HG03159 (cell line): ENCODE data around the gene PLAAT3.
"Not testable (repeated sequence)": the region's sequence is repeated elsewhere in the genome, so short reads cannot be mapped to it uniquely, and the experiment has no call there.

ENCODE experiments used
- ATAC-seq: cut with Tn5 transposase; IDR thresholded peaks from one replicate; pipeline ENCODE4 v1.9.1; 2021; ENCODE audit warnings: mild to moderate bottlenecking, moderate library complexity; ENCODE audit not compliant: unreplicated experiment

PLAAT3 gene

DNA sequence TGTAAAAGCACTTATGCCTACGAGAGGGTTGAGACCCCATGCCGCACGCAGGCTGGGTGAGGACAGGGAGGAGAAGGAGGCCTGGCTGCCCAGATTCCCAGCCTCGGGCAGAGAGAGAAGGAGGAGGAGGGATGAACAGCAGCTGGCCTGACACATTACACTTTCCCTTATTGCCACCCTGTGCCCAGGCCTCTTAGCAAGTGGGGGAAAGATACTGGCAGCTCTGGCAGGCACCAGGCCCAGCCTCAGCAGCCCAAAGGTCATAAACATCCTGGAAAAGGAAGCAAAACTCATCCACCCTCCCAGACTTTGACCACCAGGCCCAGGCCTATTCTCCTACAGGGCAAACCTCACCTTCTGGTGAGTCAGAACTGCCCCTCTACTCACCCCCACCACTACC, 4.7 kb downstream of the PLAAT3 start:
- no peak for ATAC-seq

DNA sequence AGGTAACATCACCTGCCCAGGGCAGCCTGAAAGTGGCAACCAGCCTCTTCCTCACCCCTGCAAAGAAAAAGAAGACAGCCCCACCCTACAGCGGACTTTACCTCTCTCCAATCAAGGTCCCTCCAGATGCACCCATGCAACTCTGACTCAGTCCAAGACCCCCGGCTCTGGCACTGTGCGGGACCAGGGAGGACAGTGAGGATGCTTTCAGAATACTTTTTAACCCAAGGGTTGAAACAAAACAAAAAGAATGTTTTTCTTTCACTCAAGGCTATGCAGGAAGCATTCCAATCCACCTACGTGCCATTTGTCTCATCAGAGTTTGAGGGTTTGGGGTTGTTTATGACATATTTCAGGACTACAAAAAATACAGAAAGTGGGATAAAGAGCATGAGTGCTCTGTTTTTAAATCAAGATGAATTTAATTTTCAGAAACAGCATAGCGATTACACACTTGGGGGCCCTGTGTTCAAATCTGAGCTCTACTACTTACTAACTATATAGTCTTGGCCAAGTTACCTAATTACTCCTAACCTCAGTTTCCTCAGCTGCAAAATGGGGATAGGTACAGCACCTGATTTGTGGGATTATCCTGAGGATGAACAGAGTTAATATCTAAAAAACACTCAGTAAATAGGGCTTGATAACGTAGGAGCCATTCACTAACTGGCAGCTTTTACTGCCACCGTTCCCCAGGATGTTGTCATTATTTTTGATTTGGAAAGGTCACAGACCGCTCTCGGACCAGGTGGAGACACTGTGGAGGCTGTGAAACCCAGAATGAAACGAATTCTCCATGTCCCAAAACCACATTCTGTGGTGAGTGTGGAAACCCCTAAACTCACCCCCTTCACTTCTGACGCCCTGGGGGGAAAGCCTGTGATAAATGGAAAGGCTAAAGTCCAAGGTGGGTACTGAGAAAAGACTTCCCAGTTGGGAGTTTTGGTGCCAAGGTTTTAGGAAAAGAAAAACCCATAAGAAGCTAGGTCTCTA, 5.6 kb downstream of the PLAAT3 start:
- no peak for ATAC-seq

DNA sequence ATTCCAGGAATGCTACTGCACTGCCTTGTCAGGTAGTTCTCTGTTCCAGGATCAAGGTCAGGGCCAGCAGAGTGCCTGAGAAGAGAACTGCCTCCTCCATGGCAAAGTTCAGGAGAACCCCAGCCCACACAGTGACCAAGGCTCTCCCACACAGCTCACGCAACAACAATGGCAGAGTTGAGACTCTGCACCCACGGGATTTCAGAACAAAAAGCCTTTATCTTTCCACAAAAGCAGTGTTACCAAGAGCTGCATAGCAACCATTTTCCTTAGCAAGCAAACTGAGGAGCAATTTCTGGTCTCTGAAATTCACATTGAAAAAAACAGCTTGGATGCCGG, 11.1 kb downstream of the PLAAT3 start:
- ATAC-seq, result no peak

DNA sequence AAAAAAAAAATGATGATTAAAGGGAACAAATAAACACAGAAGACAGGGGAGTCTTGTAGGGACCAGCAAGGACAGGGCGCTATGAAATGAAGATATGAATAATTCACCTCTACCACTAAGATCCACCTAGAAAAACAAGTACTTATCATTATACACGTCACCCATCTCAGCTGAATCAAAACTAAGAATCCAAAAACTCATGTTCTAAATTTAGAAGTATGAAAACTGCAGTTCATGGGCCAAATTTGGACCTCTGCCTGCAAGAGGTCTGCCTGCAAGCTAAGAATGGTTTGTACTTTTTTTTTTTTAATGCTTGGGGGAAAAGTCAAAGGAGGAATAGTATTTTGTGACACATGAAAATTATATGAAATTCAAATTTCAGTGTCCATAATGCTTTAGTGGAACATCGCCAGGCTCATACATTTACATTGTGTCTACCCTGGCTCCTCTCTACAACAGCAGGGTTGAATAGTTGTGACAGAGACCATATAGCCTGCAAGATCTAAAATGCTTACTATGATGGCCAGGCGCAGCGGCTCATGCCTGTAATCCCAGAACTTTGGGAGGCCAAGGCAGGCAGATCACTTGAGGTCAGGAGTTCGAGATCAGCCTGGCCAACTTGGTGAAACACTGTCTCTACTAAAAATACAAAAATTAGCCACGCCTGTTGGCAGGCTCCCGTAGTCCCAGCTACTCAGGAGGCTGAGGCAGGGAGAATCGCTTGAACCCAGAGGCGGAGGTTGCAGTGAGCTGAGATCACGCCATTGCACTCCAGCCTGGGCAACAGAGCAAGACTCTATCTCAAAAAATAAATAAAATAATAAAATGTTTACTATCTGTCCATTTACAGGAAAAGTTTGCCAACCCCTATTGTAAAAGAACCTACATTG, 11.7 kb downstream of the PLAAT3 start:
- not testable (repeated sequence) for ATAC-seq

DNA sequence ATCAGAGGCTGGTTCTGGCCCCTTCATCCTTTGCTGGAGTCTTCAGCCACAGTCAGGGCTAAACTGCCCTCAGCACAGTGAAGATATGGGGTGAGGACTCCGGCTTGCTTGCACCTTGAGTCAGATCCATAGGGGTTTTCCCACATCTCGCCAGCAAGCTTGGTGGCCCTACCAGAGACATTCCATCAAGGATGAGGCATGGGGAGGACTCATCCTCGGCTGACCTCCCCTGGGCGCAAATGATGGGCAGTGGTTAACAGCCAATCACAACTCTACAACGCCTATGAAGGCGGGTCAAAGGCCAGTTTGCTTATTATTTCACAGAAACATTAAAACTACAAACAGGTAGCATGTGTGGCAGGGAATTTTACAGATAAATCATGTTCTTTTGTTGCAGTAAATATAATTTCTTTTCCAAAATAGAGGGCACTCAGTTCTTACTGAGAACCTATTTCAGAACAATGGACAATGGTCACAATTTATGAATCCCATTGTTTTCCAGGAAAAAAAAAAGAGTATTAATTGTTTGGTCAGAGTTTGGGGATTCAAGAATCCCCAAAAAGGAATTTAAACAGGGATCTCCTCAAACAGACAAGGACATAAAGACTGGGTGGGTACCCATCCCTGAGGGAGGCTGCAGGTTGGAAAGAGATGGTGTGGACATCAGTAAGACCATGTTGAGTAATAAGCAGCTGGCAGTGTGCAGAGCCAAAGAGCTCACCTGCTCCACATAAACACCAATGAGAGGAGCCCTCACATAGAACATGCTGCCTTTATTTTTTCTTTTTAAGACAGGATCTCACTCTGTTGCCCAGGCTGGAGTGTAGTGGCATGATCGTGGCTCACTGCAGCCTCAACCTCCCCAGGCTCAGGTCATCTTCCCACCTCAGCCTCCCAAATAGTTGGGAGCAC, 14.8 kb downstream of the PLAAT3 start:
- ATAC-seq, result no peak

DNA sequence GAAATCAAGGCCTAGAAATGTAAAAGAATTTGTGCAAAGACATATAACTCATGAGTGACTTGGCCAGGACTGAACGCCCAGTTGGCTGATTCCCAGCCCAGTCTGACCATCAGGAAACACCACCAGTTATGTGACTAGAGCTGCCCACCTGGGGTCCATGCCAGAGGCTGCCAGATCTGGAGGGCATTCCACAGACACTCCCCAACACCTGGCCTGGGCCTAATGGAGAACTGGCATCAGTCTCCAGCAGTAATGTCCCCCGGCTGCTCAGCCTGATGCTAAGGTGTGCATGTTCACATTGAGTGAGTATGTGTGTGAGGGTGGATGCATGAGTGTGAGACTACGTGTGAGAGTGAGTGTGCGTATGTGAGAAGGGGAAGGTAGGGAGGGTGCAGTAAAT, 15.7 kb downstream of the PLAAT3 start:
- ATAC-seq, result no peak

DNA sequence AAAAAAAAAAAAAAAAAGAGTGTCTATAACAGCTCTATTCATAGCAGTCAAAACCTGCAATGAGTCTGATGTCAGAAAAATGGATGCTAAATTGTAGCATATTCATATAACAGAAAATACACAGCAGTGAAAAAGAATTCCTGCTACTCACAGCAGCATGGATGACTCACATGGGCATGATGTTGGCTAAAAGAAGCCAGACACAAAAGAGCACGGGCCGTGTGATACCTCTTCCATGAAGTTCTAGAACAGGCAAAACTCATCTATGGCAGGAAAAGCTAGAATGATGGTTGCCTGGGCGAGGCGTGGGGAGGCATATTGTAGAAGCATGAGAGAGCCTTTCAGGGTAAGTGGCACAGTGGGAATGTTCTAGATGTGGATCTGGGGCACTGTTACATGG, 18.9 kb downstream of the PLAAT3 start:
- no peak for ATAC-seq

DNA sequence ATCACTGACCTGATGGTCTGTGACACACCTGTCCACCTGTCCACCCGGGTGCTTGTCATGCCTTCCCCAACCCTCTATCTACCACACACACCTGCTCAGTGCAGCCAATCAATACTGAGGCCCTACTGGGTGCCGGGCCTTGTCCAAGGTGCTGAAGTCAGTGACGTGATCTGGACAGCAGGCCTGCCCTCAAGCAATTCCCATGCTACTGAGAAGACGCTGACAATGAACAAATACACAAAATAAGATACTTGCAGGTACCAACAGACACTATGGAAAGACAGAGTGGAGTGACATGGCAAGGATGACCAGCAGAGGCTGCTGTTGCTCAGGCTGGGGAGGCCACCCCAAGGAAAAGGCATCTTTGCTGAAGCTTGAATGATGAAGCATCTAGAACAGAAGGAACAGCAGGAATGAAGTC, 21.2 kb downstream of the PLAAT3 start:
- no peak for ATAC-seq

DNA sequence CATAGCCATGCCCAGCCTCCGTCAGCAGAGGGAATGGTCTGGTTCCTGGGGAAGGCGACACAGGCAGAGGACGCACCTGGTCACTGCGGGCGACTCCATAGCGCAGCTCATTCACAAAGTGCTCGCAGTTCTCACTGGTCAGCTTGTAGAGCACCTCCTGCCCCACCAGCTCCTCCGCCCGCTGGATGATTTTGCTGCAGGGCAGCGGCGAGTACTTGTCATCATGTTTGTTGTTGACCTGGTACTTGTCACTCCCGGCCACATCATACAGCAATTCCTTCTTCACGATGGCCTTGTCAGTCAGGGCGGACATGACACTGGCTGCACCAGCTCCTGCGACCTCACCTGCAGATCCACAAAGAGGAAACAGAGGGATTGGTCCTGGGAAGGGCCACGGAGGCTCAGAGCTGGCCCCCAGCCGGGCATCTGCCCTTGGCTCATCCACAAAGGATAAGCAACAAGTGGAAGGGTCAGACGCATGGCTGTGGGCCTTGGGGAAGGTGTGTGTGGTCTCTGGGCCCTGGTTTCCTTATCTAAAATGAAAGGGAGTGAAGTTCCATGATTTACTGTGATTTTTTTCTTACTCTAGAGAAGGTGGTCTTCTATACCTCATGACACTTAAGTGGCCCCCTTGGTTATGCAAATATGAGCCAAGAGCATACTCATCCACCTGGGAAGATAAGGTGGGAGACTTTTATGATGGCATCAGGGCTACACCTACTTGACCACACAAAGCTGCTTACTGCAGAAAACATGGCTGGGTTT, 24.0 kb downstream of the PLAAT3 start:
- no peak for ATAC-seq

DNA sequence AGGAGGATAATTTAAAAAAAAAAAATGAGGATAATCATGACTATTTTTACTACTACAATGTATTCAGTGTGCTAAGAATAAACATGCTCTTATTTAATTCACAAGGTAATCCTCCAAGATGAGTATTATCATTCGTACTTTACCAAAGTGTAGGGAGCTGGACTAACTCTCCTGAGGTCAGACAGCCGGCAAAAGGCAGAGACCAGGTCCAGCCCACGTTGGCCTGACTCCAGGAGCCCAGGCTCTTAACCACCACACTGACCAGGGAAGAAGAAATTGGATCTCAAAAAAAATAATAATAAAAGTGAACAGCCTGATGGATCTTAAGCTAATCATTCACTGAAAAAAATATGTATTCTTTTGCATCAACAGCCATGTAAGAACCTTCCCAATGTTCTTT, 25.2 kb downstream of the PLAAT3 start:
- ATAC-seq, result no peak

DNA sequence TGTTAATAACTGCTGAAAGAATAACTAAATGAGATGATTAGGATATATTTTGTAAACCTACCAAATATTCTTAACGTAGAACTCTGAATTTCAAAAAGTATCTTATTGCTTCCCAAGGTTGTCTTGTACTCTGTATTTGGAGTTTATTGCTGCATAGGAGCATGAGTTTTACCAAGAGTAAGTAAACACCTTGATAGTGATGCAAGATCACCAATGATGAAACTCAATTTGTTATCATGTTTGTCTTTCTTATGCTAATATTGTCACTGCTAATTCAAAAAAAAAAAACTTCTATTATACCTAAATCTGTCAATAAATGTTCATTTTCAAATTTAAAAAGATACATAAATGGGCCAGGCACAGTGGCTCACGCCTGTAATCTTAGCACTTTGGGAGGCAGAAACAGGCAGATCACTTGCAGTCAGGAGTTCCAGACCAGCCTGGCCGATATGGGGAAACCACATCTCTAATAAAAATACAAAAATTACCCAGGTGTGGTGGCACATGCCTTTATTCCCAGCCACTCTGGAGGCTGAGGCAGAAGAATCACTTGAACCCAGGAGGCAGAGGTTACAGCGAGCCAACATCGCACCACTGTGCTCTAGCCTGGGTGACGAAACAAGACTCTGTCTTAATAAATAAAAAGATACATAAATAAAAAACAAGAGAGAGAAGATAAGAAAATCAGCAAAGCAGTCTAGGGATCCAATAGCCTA, 27.6 kb downstream of the PLAAT3 start:
- ATAC-seq, result no peak

DNA sequence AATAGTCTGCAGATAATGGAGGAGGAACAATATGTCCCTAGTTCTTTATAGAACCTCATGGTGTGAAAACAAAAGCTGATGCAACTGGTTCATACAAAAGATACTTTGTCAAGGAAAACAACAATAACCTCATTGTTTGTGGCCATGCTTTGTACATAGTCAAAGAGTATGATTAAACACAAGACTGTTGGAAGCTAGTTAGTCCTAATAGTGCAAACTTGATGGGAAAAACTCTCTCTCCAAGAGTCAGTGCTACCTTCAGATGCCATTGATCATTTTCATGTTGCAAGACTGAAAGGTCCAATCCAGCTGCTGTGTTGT, 30.9 kb downstream of the PLAAT3 start:
- ATAC-seq, result no peak

DNA sequence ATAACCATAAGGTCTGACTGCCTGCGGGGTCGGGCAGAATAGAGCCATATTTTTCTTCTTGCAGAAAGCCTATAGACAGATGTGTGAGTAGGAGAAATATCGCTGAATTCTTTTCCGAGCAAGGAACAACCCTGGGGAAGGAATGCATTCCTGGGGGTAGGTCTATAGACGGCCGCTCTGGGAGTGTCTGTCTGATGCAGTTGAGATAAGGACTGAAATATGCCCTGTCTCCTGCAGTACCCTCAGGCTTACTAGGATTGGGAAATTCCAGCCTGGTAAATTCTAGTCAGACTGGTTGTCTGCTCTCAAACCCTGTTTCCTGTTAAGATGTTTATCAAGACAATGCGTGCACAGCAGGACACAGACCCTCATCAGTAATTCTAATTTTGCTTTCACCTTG, 33.0 kb downstream of the PLAAT3 start:
- ATAC-seq, result not testable (repeated sequence)

DNA sequence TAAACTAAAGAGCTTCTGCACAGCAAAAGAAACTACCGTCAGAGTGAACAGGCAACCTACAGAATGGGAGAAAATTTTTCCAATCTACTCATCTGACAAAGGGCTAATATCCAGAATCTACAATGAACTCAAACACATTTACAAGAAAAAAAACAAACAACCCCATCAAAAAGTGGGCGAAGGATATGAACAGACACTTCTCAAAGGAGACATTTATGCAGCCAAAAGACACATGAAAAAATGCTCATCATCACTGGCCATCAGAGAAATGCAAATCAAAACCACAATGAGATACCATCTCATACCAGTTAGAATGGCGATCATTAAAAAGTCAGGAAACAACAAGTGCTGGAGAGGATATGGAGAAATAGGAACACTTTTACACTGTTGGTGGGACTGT, 35.4 kb downstream of the PLAAT3 start:
- not testable (repeated sequence) for ATAC-seq

DNA sequence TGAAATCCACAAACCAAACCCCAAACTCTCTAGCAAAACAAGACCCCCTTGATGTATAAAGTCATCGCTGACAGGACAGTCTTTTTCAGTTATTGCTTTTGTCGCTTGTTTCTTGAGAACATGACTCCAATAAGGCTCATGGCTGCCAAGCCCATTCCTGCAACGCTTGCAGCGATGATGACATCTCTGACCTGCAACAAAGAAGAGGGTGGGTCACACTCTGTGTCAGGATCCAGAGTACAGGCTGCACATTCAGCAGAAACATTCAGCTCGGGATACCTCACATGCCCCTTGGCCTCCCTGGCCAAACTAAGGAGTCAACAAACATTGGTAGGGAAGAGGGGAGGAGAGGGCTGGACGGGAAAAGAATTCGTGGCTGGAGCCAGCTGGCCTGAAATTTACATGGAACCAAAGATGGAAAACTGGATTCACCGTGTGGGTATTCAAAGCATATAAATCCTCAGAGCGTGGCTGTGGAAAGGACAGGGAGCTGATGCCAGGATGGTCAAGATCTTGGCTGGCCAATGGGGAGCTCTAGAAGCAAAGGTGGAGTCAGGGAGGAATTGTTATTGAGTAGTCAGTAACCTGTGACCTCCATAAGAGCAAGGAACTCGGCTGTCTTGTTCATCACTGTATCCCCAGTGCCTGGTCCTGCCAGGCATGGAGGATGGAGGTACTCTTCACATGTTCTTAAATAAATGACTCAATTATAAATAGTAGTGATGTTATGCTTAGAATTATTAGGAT, 39.2 kb downstream of the PLAAT3 start:
- no peak for ATAC-seq

DNA sequence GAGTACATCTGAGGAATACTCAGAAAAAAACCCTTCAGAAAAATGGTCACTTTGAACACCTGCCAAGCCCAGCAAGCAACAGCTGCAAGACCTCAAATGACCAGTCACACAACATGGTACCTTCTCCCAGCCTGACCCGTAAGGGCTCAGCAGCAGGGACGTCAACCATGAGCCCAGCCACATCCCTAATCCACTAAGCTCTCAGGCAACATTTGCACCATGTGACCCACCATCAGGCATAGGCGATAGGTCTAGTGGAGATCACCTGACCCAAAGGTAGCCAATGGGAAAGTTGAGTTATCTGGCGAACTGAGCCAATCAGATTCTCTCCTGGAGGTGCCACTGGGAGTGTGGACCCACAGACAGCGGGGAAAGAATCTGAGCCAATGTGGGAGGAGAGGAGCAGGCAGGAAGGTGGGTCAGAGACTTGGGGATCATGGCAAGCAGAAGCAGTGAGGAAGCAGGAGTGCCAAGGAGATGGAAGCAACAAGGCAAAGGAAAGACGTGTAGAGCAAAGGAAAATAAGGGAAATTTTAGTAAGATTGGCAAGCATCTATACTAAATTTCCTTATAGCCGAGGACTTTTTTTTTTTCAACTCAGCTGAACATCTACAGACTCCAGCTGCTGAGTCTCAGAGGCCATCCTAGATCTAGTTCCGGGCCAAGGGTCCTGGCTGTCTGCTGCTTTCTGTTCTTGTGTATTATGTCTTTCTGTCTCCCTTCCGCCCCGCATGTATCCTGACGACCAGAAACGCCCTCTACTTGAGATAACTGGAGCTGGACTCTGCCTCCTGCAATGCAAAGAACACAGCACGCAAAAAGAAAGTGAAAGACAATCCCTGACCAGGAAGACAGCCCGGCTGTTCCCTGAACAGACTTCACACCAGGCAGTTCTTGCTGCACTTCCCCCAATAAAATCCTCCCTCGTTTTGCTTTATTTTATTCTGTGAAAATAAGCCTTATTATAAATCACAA, 40.1 kb downstream of the PLAAT3 start:
- ATAC-seq, result no peak

DNA sequence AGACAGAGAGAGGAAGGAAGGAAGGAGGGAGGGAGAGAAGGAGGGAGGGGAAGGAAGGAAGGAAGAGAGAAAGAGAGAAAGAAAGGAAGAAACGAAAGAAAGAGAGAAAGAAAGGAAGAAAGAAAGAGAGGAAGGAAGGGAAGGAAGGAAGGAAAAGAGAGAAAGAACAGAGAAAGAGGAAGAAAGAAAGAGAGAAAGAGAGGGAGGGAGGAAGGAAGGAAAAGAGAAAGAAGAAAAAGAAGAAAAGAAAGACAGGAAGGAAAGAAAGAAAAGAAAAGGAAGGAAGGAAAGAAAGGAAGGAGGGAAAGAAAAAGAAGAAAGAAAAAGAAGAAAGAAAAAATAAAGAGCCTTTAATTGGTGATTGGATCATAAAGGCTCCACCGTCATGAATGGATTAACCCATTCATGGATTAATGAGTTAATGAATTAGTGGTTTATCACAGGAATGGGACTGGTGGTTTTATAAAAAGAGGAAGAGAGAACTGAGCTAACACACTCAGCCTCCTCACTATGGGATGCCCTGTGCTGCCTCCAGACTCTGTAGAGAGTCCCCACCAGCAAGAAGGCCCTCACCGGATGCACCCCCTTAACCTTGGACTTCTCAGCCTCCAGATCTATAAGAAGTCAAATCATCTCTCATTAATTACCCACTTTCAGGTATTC, 42.1 kb downstream of the PLAAT3 start:
- no peak for ATAC-seq
